Breast epithelium (tissue), 4 donors: ENCODE results near the gene STK17A. TPM values are rescaled to one million over a fixed set of nuclear protein-coding genes. Genes with fewer than 3 reads are reported as not detected.

Source experiments
- DNase-seq, 2 donors: peaks; one replicate each; pipeline ENCODE4 v3.0.0-alpha.2; 2019; ENCODE audit warnings: low spot score in 2 of 2
- H3K27ac ChIP-seq, 2 donors: fragments of 200-600 bp; sonication (generic) in 1 of 2; one replicate each; pipeline ENCODE4 v1.5.1; 2016 to 2019; ENCODE audit warnings: mild to moderate bottlenecking in 1 of 2
- H3K27me3 ChIP-seq, 2 donors: fragments of 200-600 bp; sonication (generic) in 1 of 2; one replicate each; pipeline versions ENCODE4 v1.5.1 to v1.6.0; 2017 to 2019; ENCODE audit warnings: control low read depth in 1 of 2, mild to moderate bottlenecking in 1 of 2
- H3K36me3 ChIP-seq: fragments of 200-600 bp; one replicate; pipeline ENCODE4 v1.5.1; 2019
- H3K4me1 ChIP-seq, 2 donors: fragments of 200-600 bp; sonication (generic); one replicate each; pipeline ENCODE4 v1.5.1; 2016 to 2019; ENCODE audit warnings: control low read depth in 1 of 2
- H3K4me3 ChIP-seq, 3 donors: fragments of 200-600 bp; sonication (generic); 1 replicate in 2 of 3; 2 replicates in 1 of 3; pipeline ENCODE4 v1.5.1; 2016 to 2019; ENCODE audit warnings: mild to moderate bottlenecking in 3 of 3, moderate library complexity in 2 of 3
- H3K9me3 ChIP-seq, 2 donors: fragments of 200-600 bp; sonication (generic) in 1 of 2; one replicate each; pipeline ENCODE4 v1.5.1; 2016 to 2019; ENCODE audit warnings: control low read depth in 1 of 2
- POLR2A ChIP-seq: fragments of 450-650 bp; IDR thresholded peaks from one replicate; pipeline ENCODE4 v1.6.1; 2016; ENCODE audit warnings: antibody characterized with exemption, mild to moderate bottlenecking, moderate library complexity
- POLR2AphosphoS5 ChIP-seq, 3 donors: sonication (generic); formaldehyde crosslinking; IDR thresholded peaks; one replicate each; pipeline ENCODE4 v1.6.1; 2017; ENCODE audit warnings: antibody characterized with exemption in 3 of 3
- intact Hi-C: fragments of 100-400 bp; cut with DNase I; formaldehyde crosslinking; loops from one replicate; pipeline ENCODE4 v1.15.1; 2023; ENCODE audit warnings: low total_unique reads
- total RNA-seq, 3 donors: library from RNA; depleted of rRNA; stranded (reverse); fragments of >200 nt; gene quantifications; one replicate each; pipeline ENCODE4 v1.1.0, GENCODE V29; 2016
- TF ChIP-seq, protein P1 (sequence below), 3 donors: fragments of 450-650 bp; IDR thresholded peaks; one replicate each; pipeline ENCODE4 v1.5.1; 2016 to 2017; ENCODE audit warnings: antibody characterized with exemption in 3 of 3, mild to moderate bottlenecking in 3 of 3, moderate library complexity in 3 of 3

Gene STK17A
- total RNA-seq, 3 donors from 2014 or later = 13.3 to 24.3 (median 24.1) TPM

DNA sequence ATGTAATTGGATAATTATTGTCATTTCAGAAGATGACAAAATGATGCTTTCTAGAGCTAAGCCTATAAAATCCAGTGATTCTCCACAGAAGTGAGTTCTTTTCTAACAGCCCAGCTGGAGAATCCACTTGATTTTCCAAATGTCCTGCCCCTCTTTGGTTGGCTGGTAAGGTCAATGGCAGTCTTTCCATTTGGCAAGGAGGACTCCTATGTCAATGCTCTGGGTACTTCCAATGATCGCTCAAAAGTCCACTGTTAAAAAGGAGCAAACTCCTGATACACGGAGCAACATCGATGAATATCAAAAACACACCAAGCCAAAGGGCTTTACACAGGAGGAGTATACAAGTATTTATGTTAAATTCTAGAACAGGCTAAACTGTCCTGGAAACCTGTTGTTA lies 57.8 kb downstream of the STK17A start:
- no peak for DNase-seq
- TF ChIP-seq POLR2A = no peak
- TF ChIP-seq, protein P1, sequence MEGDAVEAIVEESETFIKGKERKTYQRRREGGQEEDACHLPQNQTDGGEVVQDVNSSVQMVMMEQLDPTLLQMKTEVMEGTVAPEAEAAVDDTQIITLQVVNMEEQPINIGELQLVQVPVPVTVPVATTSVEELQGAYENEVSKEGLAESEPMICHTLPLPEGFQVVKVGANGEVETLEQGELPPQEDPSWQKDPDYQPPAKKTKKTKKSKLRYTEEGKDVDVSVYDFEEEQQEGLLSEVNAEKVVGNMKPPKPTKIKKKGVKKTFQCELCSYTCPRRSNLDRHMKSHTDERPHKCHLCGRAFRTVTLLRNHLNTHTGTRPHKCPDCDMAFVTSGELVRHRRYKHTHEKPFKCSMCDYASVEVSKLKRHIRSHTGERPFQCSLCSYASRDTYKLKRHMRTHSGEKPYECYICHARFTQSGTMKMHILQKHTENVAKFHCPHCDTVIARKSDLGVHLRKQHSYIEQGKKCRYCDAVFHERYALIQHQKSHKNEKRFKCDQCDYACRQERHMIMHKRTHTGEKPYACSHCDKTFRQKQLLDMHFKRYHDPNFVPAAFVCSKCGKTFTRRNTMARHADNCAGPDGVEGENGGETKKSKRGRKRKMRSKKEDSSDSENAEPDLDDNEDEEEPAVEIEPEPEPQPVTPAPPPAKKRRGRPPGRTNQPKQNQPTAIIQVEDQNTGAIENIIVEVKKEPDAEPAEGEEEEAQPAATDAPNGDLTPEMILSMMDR (IDR thresholded peaks at IDR 0.05) = no peak
- no peak for TF ChIP-seq POLR2AphosphoS5 (IDR thresholded peaks at IDR 0.05)
- no peaks in the 10 kb centered on the region for H3K27me3 ChIP-seq
- no peaks in the 10 kb centered on the region for H3K4me1 ChIP-seq
- no peaks in the 10 kb centered on the region for H3K9me3 ChIP-seq
- no peaks in the 10 kb centered on the region for H3K36me3 ChIP-seq
- intact Hi-C loops = no loop called here
- H3K27ac ChIP-seq = peak overlapping the region; percentile 59 to 68
- H3K4me3 ChIP-seq = no peak overlapping the region

DNA sequence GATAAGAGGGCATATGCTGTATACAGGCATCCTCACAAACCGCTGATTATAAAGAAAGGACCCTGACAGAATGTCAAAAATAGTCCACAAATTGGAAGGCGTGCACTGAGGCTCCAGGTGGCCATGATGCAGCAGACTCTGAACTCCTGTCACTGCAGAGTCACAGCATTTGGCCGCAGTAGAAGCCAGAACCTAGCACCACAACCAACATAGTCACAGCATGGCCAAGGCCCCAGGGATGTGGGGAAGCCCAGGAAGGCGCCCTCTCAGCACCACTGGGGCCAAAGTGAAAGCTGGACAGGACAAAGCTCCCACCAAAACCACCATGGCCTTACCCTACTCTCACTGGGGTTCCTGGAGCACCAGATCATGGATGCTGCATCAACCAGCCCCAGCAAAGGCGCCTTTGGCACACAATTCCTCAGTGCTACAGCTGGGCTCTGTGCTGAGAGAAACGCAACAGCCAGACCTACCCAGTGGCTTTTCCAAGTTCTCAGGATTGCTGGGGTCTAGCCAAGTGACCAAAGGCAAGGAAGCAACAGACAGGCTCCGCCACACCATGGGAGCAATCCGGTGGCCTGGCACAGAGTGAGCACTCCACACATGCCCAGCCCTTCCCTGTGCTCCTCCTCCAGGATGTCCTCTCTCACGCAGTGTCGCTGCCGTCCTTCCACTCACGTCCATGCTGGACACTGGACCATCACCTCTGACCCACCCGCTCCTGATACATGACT lies 60.2 kb downstream of the STK17A start:
- Histone ChIP-seq H3K36me3 (no peaks in the 10 kb centered on the region), H3K9me3 (no peaks in the 10 kb centered on the region), H3K4me3 (no peak overlapping the region), H3K4me1 (peaks cover 3 to 10% of the 10 kb centered on the region in 2 donors), H3K27ac (no peak overlapping the region), H3K27me3 (no peaks in the 10 kb centered on the region)
- TF ChIP-seq POLR2A (no peak), POLR2AphosphoS5 (IDR thresholded peaks at IDR 0.05) (no peak)
- TF ChIP-seq, protein P1 (IDR thresholded peaks at IDR 0.05) = no peak
- intact Hi-C loops = no loop called here
- DNase-seq = no peak

- Histone ChIP-seq H3K36me3 (no peaks in the 10 kb centered on the region), H3K27ac (no peak overlapping the region), H3K9me3 (no peaks in the 10 kb centered on the region), H3K27me3 (no peaks in the 10 kb centered on the region), H3K4me3 (no peak overlapping the region), H3K4me1 (peaks cover 3 to 10% of the 10 kb centered on the region in 2 donors)
- intact Hi-C loops = no loop called here
- TF ChIP-seq POLR2AphosphoS5 (IDR thresholded peaks at IDR 0.05) = no peak
- TF ChIP-seq, protein P1 (IDR thresholded peaks at IDR 0.05) = no peak
- no peak for TF ChIP-seq POLR2A
- no peak for DNase-seq
These were observed 60.9 kb downstream of the STK17A start for GRCh38 chr7:43643846-43644245.

DNA sequence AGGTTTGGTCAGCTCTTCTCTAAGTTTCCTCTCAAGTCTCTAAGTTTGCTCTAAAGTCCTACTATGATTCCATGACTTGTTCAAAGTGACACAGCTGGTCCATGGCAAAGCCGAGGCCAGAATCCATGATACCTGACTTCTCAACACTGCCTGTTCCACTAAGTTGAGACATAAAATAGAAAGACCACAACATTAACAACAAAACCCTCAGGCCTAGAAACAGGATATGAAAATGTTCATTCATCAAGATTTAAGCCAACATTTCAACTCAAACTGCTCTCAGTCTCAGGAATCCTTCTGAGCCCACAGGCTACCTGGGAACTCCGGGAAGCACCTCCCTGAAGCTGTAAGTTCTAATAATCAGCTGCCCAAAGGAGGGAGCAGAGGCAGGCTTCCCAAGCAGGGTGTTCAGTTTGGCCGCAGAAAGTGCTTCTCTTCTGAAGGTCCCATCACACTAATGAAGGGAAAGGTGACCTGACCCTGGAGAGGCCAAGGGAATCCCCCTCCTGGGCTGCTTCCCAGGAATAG lies 62.9 kb downstream of the STK17A start:
- no peak for DNase-seq
- Histone ChIP-seq H3K27ac (peak overlapping the region; percentile 90 to 92), H3K4me1 (peaks cover 3 to 10% of the 10 kb centered on the region in 2 donors), H3K9me3 (no peaks in the 10 kb centered on the region), H3K36me3 (no peaks in the 10 kb centered on the region), H3K4me3 (no peak overlapping the region), H3K27me3 (no peaks in the 10 kb centered on the region)
- TF ChIP-seq, protein P1 (IDR thresholded peaks at IDR 0.05) = no peak
- TF ChIP-seq POLR2A (no peak), POLR2AphosphoS5 (IDR thresholded peaks at IDR 0.05) (no peak)
- intact Hi-C loops = no loop called here

DNA sequence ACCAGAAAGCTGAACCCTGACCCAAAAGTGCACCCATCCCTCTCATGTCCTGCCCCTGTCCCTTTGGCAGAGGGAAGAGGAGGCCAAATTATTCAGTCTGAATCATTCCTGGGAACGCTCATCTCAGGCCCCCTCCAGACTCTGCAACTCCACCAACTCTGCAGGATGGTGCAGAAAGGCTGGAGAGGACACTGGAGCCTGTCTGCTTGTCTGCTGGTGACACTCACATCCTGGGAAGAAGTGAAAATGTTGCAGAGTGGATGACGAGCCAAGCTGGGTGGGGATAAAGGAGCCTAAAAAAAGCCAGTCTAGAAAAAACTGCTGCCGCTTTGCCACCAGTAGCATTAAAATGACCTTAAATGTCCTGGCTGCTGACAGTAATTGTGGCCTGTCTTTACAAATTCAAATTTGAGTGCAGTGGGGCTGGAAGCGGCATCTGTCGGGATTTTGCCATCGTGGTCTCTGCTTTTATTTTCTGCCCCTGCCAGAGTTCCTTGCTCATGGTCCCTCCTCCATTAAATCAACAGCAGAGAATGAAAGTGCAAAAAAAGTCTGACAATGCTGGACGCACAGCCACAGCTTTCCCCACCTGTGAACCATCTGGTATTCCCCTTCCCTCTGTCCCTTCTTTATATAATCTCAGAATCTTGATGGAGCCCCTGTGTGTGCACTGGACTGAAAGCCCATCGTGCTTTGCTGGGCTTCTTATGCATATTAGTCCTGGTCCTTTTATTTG lies 63.9 kb downstream of the STK17A start:
- no peak for TF ChIP-seq POLR2A
- TF ChIP-seq, protein P1 (IDR thresholded peaks at IDR 0.05) = no peak
- TF ChIP-seq POLR2AphosphoS5 (IDR thresholded peaks at IDR 0.05) = no peak
- H3K36me3 ChIP-seq = no peaks in the 10 kb centered on the region
- peaks cover 3 to 10% of the 10 kb centered on the region in 2 donors for H3K4me1 ChIP-seq
- intact Hi-C loops = no loop called here
- H3K27me3 ChIP-seq = no peaks in the 10 kb centered on the region
- DNase-seq = no peak
- H3K9me3 ChIP-seq = no peaks in the 10 kb centered on the region
- peak overlapping the region; percentile 90 to 92 for H3K27ac ChIP-seq
- no peak overlapping the region for H3K4me3 ChIP-seq
